ENCODE data around the gene TMPRSS2.

- TF ChIP-seq, protein P1, sequence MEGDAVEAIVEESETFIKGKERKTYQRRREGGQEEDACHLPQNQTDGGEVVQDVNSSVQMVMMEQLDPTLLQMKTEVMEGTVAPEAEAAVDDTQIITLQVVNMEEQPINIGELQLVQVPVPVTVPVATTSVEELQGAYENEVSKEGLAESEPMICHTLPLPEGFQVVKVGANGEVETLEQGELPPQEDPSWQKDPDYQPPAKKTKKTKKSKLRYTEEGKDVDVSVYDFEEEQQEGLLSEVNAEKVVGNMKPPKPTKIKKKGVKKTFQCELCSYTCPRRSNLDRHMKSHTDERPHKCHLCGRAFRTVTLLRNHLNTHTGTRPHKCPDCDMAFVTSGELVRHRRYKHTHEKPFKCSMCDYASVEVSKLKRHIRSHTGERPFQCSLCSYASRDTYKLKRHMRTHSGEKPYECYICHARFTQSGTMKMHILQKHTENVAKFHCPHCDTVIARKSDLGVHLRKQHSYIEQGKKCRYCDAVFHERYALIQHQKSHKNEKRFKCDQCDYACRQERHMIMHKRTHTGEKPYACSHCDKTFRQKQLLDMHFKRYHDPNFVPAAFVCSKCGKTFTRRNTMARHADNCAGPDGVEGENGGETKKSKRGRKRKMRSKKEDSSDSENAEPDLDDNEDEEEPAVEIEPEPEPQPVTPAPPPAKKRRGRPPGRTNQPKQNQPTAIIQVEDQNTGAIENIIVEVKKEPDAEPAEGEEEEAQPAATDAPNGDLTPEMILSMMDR (IDR thresholded peaks at IDR 0.05) = no peak
- TF ChIP-seq POLR2AphosphoS5 (IDR thresholded peaks at IDR 0.05) (no peak), POLR2A (IDR thresholded peaks at IDR 0.05) (no peak), EP300 (IDR thresholded peaks at IDR 0.05) (no peak)
These were observed 55.9 kb downstream of the TMPRSS2 start for GRCh38 chr21:41451753-41452676.

Measured in gastroesophageal sphincter (tissue), 3 donors.